ENCODE data around the gene DLK2.

Gene DLK2

DNA sequence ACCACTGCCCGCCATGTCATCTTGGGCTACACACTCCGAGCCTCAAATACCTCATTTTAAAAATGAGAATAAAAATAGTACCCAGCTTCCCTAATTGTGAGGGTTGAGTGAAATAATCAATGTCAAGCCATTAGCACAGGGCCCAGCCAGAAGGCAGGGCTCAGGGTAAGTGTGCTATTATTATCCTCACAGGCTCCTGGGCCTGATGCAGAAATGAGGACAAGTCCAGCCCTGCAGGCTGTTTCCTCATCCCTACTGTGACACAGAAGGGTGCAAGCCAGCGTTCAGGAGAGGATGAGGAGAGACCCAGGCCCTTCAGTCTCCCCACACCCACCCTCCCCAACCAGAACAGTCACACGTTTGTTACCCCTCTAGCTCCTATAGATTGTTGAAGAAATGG is 4.0 kb downstream of the DLK2 start:
- Mint-ChIP-seq H3K4me1 (peaks cover 21% of the 10 kb centered on the region), H3K27ac (no peak overlapping the region), H3K27me3 (peaks cover 9% of the 10 kb centered on the region), H3K9me3 (no peaks in the 10 kb centered on the region), H3K4me3 (no peak overlapping the region)
- ATAC-seq (no peak), DNase-seq (no peak)

DNA sequence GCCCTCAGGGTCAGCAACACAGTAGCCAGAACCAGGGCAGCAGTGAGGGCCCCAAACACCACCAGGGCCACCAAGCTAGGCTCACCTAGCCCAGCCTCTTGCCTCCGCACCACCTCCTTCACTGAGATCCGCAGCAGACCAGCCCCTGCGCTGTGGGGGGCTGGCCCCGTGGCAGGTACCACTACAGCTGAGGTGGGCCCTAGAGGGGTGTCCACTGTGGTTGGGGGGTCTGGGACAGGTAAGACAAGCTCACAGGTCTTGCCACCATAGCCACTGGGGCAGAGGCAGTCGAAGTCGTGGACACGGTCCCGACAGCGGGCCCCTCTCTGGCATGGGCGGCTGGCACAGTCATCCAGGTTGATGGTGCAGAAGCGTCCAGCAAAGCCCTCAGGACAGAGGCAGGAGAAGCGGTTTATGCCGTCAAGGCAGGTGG is 4.6 kb downstream of the DLK2 start:
- no peak for DNase-seq
- ATAC-seq: no peak
- Mint-ChIP-seq H3K4me1 (peaks cover 15% of the 10 kb centered on the region), H3K4me3 (no peak overlapping the region), H3K9me3 (no peaks in the 10 kb centered on the region), H3K27me3 (peaks cover 3% of the 10 kb centered on the region), H3K27ac (no peak overlapping the region)

GRCh38 chr6:43448916-43449315 is 6.4 kb downstream of the DLK2 start:
- no peaks in the 10 kb centered on the region for H3K9me3 Mint-ChIP-seq
- DNase-seq (no peak), ATAC-seq (no peak)
- H3K4me3 Mint-ChIP-seq: no peak overlapping the region
- H3K4me1 Mint-ChIP-seq: no peaks in the 10 kb centered on the region
- H3K27ac Mint-ChIP-seq: no peak overlapping the region
- H3K27me3 Mint-ChIP-seq: no peaks in the 10 kb centered on the region

DNA sequence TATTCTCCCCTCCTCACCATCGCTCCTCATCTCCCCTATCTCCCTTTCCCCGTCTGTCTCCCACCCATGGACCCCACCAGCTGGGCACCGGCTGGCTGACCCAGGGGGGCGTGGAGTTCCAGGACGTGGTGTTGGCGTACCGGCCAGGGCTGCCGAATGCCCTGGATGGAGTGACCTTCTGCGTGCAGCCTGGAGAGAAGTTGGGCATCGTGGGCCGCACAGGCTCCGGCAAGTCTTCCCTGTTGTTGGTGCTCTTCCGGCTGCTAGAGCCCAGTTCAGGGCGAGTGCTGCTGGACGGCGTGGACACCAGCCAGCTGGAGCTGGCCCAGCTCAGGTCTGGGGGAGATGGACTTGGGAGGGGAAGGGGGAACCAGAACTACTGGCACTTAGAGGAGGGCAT is 7.7 kb downstream of the DLK2 start:
- ATAC-seq (no peak), DNase-seq (no peak)
- Mint-ChIP-seq H3K27ac (peak overlapping the region; percentile 83 to 84), H3K9me3 (no peaks in the 10 kb centered on the region), H3K4me3 (no peak overlapping the region), H3K4me1 (no peaks in the 10 kb centered on the region), H3K27me3 (no peaks in the 10 kb centered on the region)

DNA sequence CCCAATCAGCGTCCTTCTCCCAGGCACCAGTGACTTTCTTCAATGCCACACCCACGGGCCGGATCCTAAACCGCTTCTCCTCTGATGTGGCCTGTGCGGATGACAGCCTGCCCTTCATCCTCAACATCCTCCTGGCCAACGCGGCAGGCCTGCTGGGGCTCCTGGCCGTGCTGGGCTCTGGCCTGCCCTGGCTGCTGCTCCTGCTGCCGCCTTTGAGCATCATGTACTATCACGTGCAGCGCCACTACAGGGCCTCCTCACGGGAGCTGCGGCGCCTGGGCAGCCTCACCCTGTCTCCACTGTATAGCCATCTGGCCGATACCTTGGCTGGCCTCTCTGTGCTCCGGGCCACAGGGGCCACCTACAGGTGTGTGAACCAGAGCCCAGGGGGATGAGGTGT is 9.8 kb downstream of the DLK2 start:
- no peak overlapping the region for H3K27ac Mint-ChIP-seq
- H3K27me3 Mint-ChIP-seq: no peaks in the 10 kb centered on the region
- DNase-seq (no peak), ATAC-seq (no peak)
- H3K9me3 Mint-ChIP-seq: no peaks in the 10 kb centered on the region
- no peak overlapping the region for H3K4me3 Mint-ChIP-seq
- no peaks in the 10 kb centered on the region for H3K4me1 Mint-ChIP-seq

GRCh38 chr6:43444582-43444981 is 10.8 kb downstream of the DLK2 start:
- no peaks in the 10 kb centered on the region for H3K27me3 Mint-ChIP-seq
- no peaks in the 10 kb centered on the region for H3K4me1 Mint-ChIP-seq
- no peak overlapping the region for H3K4me3 Mint-ChIP-seq
- no peak overlapping the region for H3K27ac Mint-ChIP-seq
- H3K9me3 Mint-ChIP-seq: no peaks in the 10 kb centered on the region
- ATAC-seq (no peak), DNase-seq (no peak)

GRCh38 chr6:43444036-43444435 is 11.3 kb downstream of the DLK2 start:
- Mint-ChIP-seq H3K4me3 (no peak overlapping the region), H3K4me1 (no peaks in the 10 kb centered on the region), H3K9me3 (no peaks in the 10 kb centered on the region), H3K27ac (no peak overlapping the region), H3K27me3 (no peaks in the 10 kb centered on the region)
- no peak for ATAC-seq
- DNase-seq: no peak

GRCh38 chr6:43442935-43443334 is 12.4 kb downstream of the DLK2 start:
- H3K27ac Mint-ChIP-seq: no peak overlapping the region
- no peak overlapping the region for H3K4me3 Mint-ChIP-seq
- no peak for ATAC-seq
- no peaks in the 10 kb centered on the region for H3K27me3 Mint-ChIP-seq
- H3K9me3 Mint-ChIP-seq: no peaks in the 10 kb centered on the region
- H3K4me1 Mint-ChIP-seq: no peaks in the 10 kb centered on the region
- DNase-seq: no peak

GRCh38 chr6:43437700-43438099 is 17.6 kb downstream of the DLK2 start:
- Mint-ChIP-seq H3K9me3 (no peaks in the 10 kb centered on the region), H3K27me3 (no peaks in the 10 kb centered on the region), H3K4me3 (no peak overlapping the region), H3K27ac (peak overlapping the region; percentile 57 to 60), H3K4me1 (peaks cover 13% of the 10 kb centered on the region)
- ATAC-seq (no peak), DNase-seq (no peak)

- no peak for ATAC-seq
- no peak overlapping the region for H3K27ac Mint-ChIP-seq
- no peaks in the 10 kb centered on the region for H3K9me3 Mint-ChIP-seq
- H3K4me1 Mint-ChIP-seq: peaks cover 13% of the 10 kb centered on the region
- no peak overlapping the region for H3K4me3 Mint-ChIP-seq
- DNase-seq: no peak
- no peaks in the 10 kb centered on the region for H3K27me3 Mint-ChIP-seq
These were observed 18.6 kb downstream of the DLK2 start for GRCh38 chr6:43436577-43437282.

DNA sequence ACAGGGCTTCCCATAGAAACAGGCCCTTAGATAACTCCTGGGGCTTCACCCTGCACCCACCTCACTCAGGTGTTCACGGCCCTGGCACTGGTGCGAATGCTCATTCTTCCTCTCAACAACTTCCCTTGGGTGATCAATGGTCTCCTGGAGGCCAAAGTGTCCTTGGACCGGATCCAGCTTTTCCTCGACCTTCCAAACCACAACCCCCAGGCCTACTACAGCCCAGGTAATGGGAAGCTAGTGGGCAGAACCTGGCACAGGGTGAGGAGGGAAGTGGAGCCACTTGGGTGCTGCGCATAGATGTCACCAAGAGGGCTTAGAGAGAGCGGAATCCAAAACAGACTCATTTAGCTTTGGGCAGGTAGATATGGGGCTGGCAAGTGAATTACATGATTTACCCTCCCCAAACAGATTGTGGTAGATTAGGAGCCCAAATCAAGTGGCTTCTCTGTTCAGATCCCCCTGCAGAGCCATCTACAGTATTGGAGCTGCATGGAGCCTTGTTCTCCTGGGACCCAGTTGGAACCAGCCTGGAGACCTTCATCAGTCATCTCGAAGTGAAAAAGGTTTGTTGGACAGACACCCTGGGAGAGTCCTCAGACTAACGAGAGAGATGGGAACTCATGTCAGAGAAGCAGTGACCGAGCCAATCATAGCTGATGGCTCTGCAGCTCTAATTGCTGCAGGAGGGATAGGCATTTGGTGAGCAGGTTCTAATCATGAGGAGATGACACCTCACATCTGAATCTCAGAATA is 19.5 kb downstream of the DLK2 start:
- Mint-ChIP-seq H3K4me1 (peaks cover 13% of the 10 kb centered on the region), H3K27ac (no peak overlapping the region), H3K27me3 (no peaks in the 10 kb centered on the region), H3K9me3 (no peaks in the 10 kb centered on the region), H3K4me3 (no peak overlapping the region)
- ATAC-seq: no peak
- no peak for DNase-seq

DNA sequence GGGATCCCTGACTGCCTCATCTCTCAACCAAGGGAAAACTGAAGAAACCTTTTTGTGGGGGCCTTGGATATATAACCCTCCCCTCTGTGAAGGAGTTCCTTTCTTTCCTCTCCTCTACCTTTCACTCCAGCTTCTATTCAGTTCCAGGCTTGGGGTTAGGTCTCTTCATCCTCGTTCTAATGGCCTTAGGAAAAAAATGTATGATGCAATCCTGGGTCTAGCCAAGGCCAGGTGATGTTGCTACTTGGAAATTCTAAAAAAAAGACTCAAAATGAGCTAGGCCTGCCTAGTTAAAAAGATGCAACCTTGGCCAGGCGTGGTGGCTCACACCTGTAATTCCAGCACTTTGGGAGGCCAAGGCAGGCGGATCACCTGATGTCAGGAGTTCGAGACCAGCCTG is 20.4 kb downstream of the DLK2 start:
- H3K4me3 Mint-ChIP-seq: no peak overlapping the region
- ATAC-seq: no peak

GRCh38 chr6:43434001-43434840 is 21.1 kb downstream of the DLK2 start:
- DNase-seq (no peak), ATAC-seq (no peak)
- no peak overlapping the region for H3K4me3 Mint-ChIP-seq
- no peaks in the 10 kb centered on the region for H3K9me3 Mint-ChIP-seq
- no peaks in the 10 kb centered on the region for H3K27me3 Mint-ChIP-seq
- peak overlapping the region; percentile 40 to 91 for H3K27ac Mint-ChIP-seq
- H3K4me1 Mint-ChIP-seq: peaks cover 14% of the 10 kb centered on the region

More for the DNA sequence above, 20.4 kb downstream of the DLK2 start:
- Mint-ChIP-seq H3K27ac (no peak overlapping the region), H3K4me1 (peaks cover 13% of the 10 kb centered on the region), H3K9me3 (no peaks in the 10 kb centered on the region), H3K27me3 (no peaks in the 10 kb centered on the region)
- no peak for DNase-seq

- Mint-ChIP-seq H3K27me3 (no peaks in the 10 kb centered on the region), H3K4me3 (no peak overlapping the region), H3K4me1 (peaks cover 24% of the 10 kb centered on the region), H3K27ac (no peak overlapping the region), H3K9me3 (no peaks in the 10 kb centered on the region)
- no peak for ATAC-seq
- DNase-seq: no peak
These were observed 22.2 kb downstream of the DLK2 start for GRCh38 chr6:43433148-43433547.

GRCh38 chr6:43432009-43432945 is 23.1 kb downstream of the DLK2 start:
- no peak overlapping the region for H3K27ac Mint-ChIP-seq
- DNase-seq (no peak), ATAC-seq (no peak)
- H3K27me3 Mint-ChIP-seq: no peaks in the 10 kb centered on the region
- no peak overlapping the region for H3K4me3 Mint-ChIP-seq
- H3K9me3 Mint-ChIP-seq: no peaks in the 10 kb centered on the region
- peaks cover 26% of the 10 kb centered on the region for H3K4me1 Mint-ChIP-seq
